ENCODE measurements around the gene HBA1. TPM values are rescaled to one million over a fixed set of nuclear protein-coding genes. Genes with fewer than 3 reads are reported as not detected.
"Not testable (repeated sequence)": the region's sequence is repeated elsewhere in the genome, so short reads cannot be mapped to it uniquely, and the experiment has no call there.

HBA1 gene
- polyA plus RNA-seq, 1 donor from 2014 or later, result not detected

DNA sequence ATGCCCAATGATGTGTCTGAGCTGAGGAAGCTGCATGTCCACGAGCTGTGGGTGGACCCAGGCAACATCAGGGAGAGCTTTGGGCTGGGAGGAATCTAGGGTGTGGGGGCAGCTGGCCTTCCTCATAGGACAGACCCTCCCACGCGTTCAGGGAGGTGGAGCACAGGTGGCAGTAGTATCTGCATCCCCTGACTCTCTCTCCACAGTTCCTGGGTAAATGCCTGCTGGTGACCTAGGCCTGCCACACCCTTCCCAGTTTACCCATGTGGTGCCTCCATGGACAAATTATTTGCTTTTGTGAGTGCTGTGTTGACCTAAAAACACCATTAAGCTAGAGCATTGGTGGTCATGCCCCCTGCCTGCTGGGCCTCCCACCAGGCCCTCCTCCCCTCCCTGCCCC is 7.5 kb upstream of the HBA1 start:
- peaks cover 71% of the 10 kb centered on the region for H3K27me3 ChIP-seq (ENCODE audit: insufficient read depth, low read depth, low read length)
- no peaks in the 10 kb centered on the region for H3K9me3 ChIP-seq (ENCODE audit: low read length)
- H4K20me1 ChIP-seq (ENCODE audit: insufficient read depth), result no peaks in the 10 kb centered on the region
- no peak overlapping the region for H2AFZ ChIP-seq (ENCODE audit: low read depth, low read length)
- no peak overlapping the region for H3K27ac ChIP-seq (ENCODE audit: low read length)
- H3K9ac ChIP-seq (ENCODE audit: low read length), result no peak overlapping the region
- H3F3A ChIP-seq (ENCODE audit: insufficient read depth, low read length, poor library complexity, severe bottlenecking), result no peaks in the 10 kb centered on the region
- no peak overlapping the region for H3K4me2 ChIP-seq (ENCODE audit: low read length)
- no peaks in the 10 kb centered on the region for H3K79me2 ChIP-seq (replicated peaks; ENCODE audit: insufficient read depth, low read length)
- no peaks in the 10 kb centered on the region for H3K36me3 ChIP-seq (ENCODE audit: insufficient read depth, low read length)
- H3K9me2 ChIP-seq (ENCODE audit: insufficient read depth, low read length), result no peaks in the 10 kb centered on the region
- no peak overlapping the region for H3K4me3 ChIP-seq (ENCODE audit: low read length)
- TF ChIP-seq TAF1 (IDR thresholded peaks at IDR 0.05; ENCODE audit: low read depth), result no peak
- no peak for TF ChIP-seq MXI1 (conservative IDR thresholded peaks at IDR 0.05; ENCODE audit: poor library complexity, severe bottlenecking)
- TF ChIP-seq POLR2AphosphoS5 (IDR thresholded peaks at IDR 0.05), result no peak
- TF ChIP-seq EZH2 (IDR thresholded peaks at IDR 0.05; ENCODE audit: borderline replicate concordance, insufficient read depth, low read length, poor library complexity, severe bottlenecking), result no peak
- TF ChIP-seq, protein P1, sequence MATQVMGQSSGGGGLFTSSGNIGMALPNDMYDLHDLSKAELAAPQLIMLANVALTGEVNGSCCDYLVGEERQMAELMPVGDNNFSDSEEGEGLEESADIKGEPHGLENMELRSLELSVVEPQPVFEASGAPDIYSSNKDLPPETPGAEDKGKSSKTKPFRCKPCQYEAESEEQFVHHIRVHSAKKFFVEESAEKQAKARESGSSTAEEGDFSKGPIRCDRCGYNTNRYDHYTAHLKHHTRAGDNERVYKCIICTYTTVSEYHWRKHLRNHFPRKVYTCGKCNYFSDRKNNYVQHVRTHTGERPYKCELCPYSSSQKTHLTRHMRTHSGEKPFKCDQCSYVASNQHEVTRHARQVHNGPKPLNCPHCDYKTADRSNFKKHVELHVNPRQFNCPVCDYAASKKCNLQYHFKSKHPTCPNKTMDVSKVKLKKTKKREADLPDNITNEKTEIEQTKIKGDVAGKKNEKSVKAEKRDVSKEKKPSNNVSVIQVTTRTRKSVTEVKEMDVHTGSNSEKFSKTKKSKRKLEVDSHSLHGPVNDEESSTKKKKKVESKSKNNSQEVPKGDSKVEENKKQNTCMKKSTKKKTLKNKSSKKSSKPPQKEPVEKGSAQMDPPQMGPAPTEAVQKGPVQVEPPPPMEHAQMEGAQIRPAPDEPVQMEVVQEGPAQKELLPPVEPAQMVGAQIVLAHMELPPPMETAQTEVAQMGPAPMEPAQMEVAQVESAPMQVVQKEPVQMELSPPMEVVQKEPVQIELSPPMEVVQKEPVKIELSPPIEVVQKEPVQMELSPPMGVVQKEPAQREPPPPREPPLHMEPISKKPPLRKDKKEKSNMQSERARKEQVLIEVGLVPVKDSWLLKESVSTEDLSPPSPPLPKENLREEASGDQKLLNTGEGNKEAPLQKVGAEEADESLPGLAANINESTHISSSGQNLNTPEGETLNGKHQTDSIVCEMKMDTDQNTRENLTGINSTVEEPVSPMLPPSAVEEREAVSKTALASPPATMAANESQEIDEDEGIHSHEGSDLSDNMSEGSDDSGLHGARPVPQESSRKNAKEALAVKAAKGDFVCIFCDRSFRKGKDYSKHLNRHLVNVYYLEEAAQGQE (IDR thresholded peaks at IDR 0.05; ENCODE audit: borderline replicate concordance), result no peak

DNA sequence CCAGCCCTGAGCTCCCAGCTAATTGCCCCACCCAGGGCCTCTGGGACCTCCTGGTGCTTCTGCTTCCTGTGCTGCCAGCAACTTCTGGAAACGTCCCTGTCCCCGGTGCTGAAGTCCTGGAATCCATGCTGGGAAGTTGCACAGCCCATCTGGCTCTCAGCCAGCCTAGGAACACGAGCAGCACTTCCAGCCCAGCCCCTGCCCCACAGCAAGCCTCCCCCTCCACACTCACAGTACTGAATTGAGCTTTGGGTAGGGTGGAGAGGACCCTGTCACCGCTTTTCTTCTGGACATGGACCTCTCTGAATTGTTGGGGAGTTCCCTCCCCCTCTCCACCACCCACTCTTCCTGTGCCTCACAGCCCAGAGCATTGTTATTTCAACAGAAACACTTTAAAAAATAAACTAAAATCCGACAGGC is 6.4 kb upstream of the HBA1 start:
- H3F3A ChIP-seq (ENCODE audit: insufficient read depth, low read length, poor library complexity, severe bottlenecking); H3K9ac ChIP-seq (ENCODE audit: low read length); H3K9me2 ChIP-seq (ENCODE audit: insufficient read depth, low read length); H3K9me3 ChIP-seq (ENCODE audit: low read length); H3K27ac ChIP-seq (ENCODE audit: low read length); H3K4me2 ChIP-seq (ENCODE audit: low read length); H4K20me1 ChIP-seq (ENCODE audit: insufficient read depth); H3K79me2 ChIP-seq (replicated peaks; ENCODE audit: insufficient read depth, low read length); H2AFZ ChIP-seq (ENCODE audit: low read depth, low read length); H3K36me3 ChIP-seq (ENCODE audit: insufficient read depth, low read length); H3K4me3 ChIP-seq (ENCODE audit: low read length): not testable (repeated sequence)
- peaks cover 77% of the 10 kb centered on the region for H3K27me3 ChIP-seq (ENCODE audit: insufficient read depth, low read depth, low read length)

DNA sequence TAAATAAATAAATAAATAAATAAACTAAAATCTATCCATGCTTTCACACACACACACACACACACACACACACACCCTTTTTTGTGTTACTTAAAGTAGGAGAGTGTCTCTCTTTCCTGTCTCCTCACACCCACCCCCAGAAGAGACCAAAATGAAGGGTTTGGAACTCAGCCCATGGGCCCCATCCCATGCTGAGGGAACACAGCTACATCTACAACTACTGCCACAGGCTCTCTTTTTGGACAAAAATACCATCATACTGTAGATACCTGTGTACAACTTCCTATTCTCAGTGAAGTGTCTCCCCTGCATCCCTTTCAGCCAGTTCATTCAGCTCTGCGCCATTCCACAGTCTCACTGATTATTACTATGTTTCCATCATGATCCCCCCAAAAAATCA is 5.7 kb upstream of the HBA1 start:
- Histone ChIP-seq H3K9ac (ENCODE audit: low read length) (no peak overlapping the region), H2AFZ (ENCODE audit: low read depth, low read length) (no peak overlapping the region), H3K9me3 (ENCODE audit: low read length) (no peaks in the 10 kb centered on the region), H3K27ac (ENCODE audit: low read length) (no peak overlapping the region), H4K20me1 (ENCODE audit: insufficient read depth) (no peaks in the 10 kb centered on the region), H3F3A (ENCODE audit: insufficient read depth, low read length, poor library complexity, severe bottlenecking) (no peaks in the 10 kb centered on the region), H3K4me2 (ENCODE audit: low read length) (no peak overlapping the region), H3K27me3 (ENCODE audit: insufficient read depth, low read depth, low read length) (peaks cover 77% of the 10 kb centered on the region), H3K9me2 (ENCODE audit: insufficient read depth, low read length) (no peaks in the 10 kb centered on the region), H3K36me3 (ENCODE audit: insufficient read depth, low read length) (no peaks in the 10 kb centered on the region), H3K4me3 (ENCODE audit: low read length) (no peak overlapping the region), H3K79me2 (replicated peaks; ENCODE audit: insufficient read depth, low read length) (no peaks in the 10 kb centered on the region)
- TF ChIP-seq SMC3 (conservative IDR thresholded peaks at IDR 0.05; ENCODE audit: poor library complexity), result no peak
- TF ChIP-seq TAF1 (IDR thresholded peaks at IDR 0.05; ENCODE audit: low read depth), result no peak
- no peak for TF ChIP-seq POLR2AphosphoS5 (IDR thresholded peaks at IDR 0.05)
- no peak for TF ChIP-seq EP300 (conservative IDR thresholded peaks at IDR 0.05; ENCODE audit: poor library complexity, severe bottlenecking)
- TF ChIP-seq, protein P1 (IDR thresholded peaks at IDR 0.05; ENCODE audit: borderline replicate concordance), result no peak
- TF ChIP-seq EZH2 (IDR thresholded peaks at IDR 0.05; ENCODE audit: borderline replicate concordance, insufficient read depth, low read length, poor library complexity, severe bottlenecking), result no peak
- TF ChIP-seq RAD21 (conservative IDR thresholded peaks at IDR 0.05), result no peak
- TF ChIP-seq MXI1 (conservative IDR thresholded peaks at IDR 0.05; ENCODE audit: poor library complexity, severe bottlenecking), result no peak
- TF ChIP-seq, protein P2, sequence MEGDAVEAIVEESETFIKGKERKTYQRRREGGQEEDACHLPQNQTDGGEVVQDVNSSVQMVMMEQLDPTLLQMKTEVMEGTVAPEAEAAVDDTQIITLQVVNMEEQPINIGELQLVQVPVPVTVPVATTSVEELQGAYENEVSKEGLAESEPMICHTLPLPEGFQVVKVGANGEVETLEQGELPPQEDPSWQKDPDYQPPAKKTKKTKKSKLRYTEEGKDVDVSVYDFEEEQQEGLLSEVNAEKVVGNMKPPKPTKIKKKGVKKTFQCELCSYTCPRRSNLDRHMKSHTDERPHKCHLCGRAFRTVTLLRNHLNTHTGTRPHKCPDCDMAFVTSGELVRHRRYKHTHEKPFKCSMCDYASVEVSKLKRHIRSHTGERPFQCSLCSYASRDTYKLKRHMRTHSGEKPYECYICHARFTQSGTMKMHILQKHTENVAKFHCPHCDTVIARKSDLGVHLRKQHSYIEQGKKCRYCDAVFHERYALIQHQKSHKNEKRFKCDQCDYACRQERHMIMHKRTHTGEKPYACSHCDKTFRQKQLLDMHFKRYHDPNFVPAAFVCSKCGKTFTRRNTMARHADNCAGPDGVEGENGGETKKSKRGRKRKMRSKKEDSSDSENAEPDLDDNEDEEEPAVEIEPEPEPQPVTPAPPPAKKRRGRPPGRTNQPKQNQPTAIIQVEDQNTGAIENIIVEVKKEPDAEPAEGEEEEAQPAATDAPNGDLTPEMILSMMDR (IDR thresholded peaks at IDR 0.05; ENCODE audit: poor library complexity, severe bottlenecking), result no peak

DNA sequence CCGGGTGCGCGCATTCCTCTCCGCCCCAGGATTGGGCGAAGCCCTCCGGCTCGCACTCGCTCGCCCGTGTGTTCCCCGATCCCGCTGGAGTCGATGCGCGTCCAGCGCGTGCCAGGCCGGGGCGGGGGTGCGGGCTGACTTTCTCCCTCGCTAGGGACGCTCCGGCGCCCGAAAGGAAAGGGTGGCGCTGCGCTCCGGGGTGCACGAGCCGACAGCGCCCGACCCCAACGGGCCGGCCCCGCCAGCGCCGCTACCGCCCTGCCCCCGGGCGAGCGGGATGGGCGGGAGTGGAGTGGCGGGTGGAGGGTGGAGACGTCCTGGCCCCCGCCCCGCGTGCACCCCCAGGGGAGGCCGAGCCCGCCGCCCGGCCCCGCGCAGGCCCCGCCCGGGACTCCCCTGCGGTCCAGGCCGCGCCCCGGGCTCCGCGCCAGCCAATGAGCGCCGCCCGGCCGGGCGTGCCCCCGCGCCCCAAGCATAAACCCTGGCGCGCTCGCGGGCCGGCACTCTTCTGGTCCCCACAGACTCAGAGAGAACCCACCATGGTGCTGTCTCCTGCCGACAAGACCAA is 4.0 kb upstream of the HBA1 start, which contains the start of gene HBA2:
TSS of gene HBA2 (plus strand) at position 503 of the 568 bp plus-strand sequence. CDS start at position 540, 37 bp downstream.
- not testable (repeated sequence) for H3K4me2 ChIP-seq (ENCODE audit: low read length); H3K27ac ChIP-seq (ENCODE audit: low read length); H3K9me2 ChIP-seq (ENCODE audit: insufficient read depth, low read length); H3K9me3 ChIP-seq (ENCODE audit: low read length); H2AFZ ChIP-seq (ENCODE audit: low read depth, low read length); H3K79me2 ChIP-seq (replicated peaks; ENCODE audit: insufficient read depth, low read length); H4K20me1 ChIP-seq (ENCODE audit: insufficient read depth); H3F3A ChIP-seq (ENCODE audit: insufficient read depth, low read length, poor library complexity, severe bottlenecking); H3K4me3 ChIP-seq (ENCODE audit: low read length); H3K36me3 ChIP-seq (ENCODE audit: insufficient read depth, low read length); H3K9ac ChIP-seq (ENCODE audit: low read length)
- peaks cover 66% of the 10 kb centered on the region for H3K27me3 ChIP-seq (ENCODE audit: insufficient read depth, low read depth, low read length)

All from neural cell (in vitro differentiated cells).